Esophagus squamous epithelium (tissue), 4 donors: ENCODE data around the gene WDR48.

Source experiments
- POLR2A ChIP-seq, 4 donors: fragments of 450-650 bp; IDR thresholded peaks; one replicate each; pipeline ENCODE4 v1.6.1; 2017; ENCODE audit warnings: antibody characterized with exemption in 4 of 4, mild to moderate bottlenecking in 4 of 4, moderate library complexity in 3 of 4
- TF ChIP-seq, protein P1 (sequence below), 6 experiments: fragments of 450-650 bp in 4 of 6; fragments of 200-600 bp in 2 of 6; sonication (generic) in 2 of 6; IDR thresholded peaks; one replicate each; pipeline ENCODE4 v1.5.1; 2016 to 2019; ENCODE audit warnings: antibody characterized with exemption in 6 of 6, mild to moderate bottlenecking in 4 of 6, moderate library complexity in 4 of 6

DNA sequence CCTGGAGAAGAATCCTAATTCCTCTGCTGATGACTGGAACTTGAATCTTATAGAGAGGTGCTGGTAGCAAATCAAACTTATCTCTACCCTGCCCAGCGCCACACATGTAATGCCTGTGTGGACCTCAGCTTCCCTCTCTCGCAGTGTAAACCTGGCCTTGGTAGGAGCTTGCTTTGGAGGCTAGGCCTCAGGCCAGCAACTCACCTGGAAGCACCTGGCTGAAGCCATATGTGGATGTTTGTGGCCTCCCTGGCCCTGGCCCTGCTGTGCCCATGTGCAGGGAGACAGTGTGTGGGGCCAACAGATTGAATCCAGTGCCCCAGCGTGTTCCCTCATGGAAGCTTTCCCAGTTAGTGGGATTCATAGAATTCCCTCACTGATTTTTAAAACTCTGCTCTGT, 64.1 kb downstream of the WDR48 start:
- TF ChIP-seq, protein P1, sequence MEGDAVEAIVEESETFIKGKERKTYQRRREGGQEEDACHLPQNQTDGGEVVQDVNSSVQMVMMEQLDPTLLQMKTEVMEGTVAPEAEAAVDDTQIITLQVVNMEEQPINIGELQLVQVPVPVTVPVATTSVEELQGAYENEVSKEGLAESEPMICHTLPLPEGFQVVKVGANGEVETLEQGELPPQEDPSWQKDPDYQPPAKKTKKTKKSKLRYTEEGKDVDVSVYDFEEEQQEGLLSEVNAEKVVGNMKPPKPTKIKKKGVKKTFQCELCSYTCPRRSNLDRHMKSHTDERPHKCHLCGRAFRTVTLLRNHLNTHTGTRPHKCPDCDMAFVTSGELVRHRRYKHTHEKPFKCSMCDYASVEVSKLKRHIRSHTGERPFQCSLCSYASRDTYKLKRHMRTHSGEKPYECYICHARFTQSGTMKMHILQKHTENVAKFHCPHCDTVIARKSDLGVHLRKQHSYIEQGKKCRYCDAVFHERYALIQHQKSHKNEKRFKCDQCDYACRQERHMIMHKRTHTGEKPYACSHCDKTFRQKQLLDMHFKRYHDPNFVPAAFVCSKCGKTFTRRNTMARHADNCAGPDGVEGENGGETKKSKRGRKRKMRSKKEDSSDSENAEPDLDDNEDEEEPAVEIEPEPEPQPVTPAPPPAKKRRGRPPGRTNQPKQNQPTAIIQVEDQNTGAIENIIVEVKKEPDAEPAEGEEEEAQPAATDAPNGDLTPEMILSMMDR (IDR thresholded peaks at IDR 0.05): no peak
- no peak for TF ChIP-seq POLR2A (IDR thresholded peaks at IDR 0.05)
